GM10847 (cell line): ENCODE data around the gene POU2AF3.

Experiments used
- POLR2A ChIP-seq: IDR thresholded peaks from 2 replicates; pipeline ENCODE4 v1.6.1; 2011; ENCODE audit not compliant: insufficient read length; ENCODE audit errors: extremely low read depth

POU2AF3 gene

DNA sequence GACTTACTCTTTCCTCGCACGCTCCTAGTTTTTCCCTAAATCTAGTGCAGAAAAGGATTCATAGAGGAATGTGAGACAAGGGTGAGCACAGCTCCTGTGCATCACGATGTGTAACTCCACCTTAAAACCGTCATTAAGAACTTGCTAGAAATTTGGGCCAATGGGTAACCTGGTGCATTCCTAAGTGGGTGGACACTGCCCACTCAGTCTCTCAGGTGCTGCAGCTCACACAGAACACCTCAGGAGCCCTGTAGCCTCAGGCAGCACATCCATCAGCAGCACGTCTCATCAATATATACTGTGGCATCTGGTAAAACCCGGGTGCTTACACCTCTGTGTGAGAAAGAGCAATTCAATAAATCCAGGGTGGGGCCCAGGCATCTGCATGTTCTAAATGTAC is 12.4 kb downstream of the POU2AF3 start:
- no peak for TF ChIP-seq POLR2A

DNA sequence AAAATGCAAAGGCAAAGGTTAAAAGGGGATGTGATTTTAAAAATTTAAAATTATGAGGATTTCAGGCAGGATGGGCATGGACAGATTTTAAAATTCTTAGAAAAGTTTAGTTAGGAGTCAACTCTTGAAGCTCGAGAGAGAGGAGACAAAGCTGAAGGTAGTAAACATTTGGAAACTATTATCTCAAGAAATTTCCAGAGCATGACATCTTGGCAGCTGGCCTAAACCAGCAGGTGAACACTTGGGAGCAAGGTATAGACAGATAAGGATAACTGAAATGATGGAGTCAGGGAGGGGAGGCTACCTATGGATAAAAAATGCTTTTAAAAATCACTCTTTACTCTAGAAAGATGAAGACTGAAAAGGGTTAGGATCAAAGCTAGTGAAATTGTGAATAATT is 13.7 kb downstream of the POU2AF3 start:
- no peak for TF ChIP-seq POLR2A

DNA sequence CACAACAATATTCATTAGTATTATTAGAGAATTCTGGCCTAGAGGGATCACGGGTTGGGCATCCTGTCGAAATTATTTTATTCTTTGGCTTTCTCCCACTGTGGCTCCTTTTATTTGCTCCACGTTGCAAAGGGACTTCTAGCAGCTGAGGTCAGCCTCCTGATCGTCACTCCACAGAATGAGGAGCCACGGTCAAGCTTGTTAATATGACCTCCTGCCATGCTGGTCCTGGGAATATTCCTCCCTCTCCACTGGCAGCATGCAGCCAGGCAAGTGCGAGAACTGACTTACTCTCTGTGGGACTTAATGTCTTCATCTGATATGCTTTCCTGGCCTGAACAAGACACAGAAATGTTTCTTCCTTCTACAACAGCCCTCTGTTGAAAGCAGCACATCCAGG is 20.9 kb downstream of the POU2AF3 start:
- TF ChIP-seq POLR2A, result no peak

DNA sequence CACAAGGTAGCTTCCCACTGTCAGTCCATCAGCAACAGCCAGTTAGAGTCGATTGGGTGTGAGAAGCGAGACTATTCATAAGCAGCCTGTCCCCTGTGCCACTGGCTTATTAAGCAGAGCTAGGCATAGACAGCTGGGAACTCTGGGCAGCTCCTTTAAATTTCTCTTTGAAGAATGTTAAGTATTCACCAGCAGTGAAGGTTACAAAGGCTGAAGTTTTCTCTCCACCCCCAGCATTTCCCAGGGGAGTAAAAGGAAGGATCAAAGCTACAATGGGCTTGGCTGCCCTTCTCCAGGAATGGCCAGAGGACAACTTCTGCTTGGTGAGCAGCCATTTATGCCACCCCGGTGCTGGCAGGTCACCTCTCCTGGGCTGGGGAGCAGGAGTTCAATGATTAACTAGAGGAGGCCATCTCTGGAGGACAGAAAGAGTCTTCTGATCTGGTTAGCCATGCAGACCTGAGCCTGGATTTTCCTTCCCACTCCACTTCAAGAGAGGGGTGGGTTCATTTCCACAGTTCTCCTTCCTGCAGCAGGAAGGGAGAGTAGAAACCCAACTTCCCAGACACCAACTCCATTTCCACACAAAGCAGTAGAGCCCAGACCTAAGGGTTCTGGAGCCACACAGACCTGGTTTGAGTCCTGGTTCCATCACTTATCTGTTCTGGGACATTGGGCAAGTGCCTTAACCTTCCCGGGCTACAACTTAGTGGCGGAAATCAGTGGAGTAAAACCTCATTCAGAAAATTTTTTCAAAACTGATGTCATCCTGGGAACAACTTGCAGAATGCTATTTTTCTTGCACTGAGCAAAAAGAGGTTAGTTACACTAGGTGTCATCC is 22.6 kb downstream of the POU2AF3 start:
- no peak for TF ChIP-seq POLR2A

DNA sequence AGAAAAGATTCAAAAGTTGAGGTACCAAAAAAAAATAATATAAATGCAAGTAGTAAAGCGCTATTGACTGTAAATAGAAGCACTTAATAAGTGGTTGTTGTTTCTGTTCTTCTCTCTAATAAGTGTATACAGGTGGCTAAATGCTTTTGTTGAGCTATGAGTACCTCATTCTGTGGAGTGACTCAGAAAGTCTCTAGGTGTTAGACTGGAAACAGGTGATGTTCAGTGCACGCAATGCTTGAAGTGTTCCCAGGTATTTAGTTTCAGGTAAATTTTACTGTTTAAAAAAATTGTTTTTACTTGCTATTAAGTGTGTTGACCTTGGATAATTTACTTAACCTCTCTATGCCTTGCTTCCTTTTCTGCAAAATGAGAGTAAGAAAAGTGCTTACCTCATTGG is 24.2 kb downstream of the POU2AF3 start:
- TF ChIP-seq POLR2A, result no peak

DNA sequence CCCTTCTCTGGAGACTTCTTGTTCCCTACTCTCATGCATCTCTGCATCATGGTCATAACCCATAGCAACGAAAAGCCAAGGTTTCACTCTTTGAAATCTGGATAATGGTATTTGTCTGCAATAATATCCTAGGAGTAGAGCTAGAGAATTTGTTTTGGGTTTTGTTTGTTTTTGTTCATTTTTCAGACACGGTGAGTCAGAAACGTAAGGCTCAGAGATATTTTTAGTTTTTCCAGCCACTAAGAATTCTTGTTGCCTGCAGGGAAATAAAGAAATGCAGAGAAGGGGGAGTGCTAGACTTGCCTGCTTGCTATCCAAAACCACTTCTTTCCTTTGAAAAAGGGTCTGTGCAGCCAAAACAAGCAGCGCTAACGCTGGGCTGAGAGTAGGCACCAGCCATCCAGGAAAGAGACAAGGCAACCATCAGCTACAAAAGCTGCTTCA is 26.0 kb downstream of the POU2AF3 start:
- no peak for TF ChIP-seq POLR2A

DNA sequence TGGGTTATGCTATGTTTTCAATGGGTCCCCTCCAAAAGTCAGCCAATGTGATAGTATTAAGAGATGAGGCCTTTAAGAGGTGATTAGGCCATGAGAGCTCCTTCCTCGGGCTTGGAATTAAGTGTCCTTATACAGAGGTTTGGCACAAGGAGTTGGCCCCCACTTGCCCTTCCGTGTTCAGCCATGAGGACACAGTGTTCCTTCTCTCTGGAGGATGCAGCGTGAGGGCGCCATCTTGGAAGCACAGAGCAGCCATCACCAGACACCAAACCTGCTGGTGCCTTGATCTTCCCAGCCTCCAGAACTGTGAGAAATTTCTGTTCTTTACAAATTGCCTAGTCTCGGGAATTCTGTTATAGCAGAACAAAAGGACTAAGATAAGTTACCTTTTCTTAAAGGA is 26.9 kb downstream of the POU2AF3 start:
- TF ChIP-seq POLR2A, result no peak

DNA sequence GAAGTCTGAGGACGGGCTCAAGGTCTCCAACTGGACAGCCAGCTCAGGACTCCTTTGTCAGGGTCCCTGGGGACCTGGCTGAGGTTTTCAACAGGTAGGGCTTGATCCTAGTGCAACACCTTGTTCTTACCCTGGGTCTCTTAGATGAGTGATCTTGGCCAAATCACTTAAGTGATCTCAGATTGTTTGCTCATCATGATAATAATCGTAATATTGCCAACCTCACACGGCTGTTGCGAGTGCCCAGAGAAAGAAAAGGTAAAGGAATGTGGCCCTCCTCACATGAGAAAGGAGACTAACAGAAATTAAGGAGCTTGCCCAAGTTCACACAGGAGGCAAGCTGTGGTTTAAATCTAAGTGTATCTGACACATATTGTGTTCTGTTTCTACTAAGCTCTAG is 28.5 kb downstream of the POU2AF3 start:
- TF ChIP-seq POLR2A, result no peak

DNA sequence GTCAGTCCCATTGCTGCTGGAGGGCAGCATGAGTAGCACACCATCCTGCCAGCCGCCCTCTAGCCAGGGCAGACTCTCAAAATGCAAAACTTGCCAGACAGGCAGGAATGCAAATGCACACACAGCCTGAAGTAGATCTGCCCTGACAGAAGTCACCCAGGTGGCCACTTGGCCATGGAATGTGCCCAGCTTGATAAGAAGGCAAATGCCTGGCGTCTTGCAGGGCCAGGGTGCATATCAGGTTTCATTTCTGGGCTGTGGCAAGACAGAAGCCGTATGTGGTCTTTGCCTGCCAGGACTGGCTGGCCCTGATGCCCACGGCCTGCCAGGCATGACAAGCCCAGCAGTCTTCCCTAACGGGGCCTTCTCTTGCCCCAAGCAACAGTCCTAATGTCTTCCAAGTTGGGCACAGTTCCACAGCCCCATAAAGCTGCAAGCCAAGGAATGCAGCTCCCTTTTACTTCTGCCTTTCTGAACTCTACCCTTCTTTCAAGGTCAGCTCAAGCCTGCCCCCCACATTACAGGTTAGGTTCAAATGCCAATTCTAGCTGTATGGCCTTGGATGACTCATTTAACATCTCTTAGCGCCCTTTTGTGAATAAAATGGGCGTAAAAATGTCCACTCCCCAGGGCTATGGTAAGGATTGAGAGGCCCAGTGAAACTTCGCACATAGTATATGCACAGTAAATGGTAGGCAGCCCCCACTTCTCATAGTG is 29.7 kb downstream of the POU2AF3 start:
- no peak for TF ChIP-seq POLR2A

DNA sequence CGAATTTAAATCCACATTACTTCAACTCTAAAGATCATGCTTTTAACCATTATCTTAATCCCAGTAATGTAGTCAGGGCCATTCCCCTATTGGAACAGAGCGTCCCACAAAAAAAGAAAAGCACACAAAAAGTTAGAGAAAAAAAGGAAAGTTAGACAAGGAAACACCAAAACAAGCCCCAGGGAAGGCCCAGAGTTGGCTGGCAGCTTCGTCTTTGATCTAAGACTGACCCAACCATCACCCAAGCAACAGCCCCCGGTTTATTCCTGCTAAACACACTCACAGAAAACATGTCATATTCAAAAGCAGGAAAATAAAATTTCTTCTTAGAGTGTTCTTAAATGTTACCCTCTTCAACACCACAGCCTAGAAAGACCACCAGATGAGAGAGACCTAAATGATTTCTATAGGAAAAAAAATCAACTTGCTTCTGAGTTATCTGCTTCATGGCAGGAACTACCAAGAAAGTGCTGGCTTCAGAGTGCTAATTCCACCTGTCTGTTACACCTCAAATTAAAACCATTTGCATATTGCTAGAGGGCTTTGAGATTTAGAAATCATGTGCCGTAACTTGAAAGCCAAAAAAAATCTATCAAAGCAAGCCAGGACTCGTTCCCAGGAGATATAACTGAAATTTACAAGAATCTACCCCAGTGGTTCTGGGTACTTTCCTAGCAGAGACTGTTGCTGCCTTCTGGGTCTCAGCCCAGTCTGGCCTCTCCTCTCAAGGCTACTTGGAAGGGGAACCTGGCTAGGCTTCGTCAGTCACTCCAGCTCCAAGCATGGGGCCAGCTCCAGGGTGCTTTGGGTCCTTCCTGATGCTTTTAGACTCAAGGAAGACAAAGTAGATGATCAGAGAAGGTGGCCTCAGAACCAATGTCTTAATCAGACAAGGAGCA is 31.2 kb downstream of the POU2AF3 start:
- TF ChIP-seq POLR2A, result no peak

DNA sequence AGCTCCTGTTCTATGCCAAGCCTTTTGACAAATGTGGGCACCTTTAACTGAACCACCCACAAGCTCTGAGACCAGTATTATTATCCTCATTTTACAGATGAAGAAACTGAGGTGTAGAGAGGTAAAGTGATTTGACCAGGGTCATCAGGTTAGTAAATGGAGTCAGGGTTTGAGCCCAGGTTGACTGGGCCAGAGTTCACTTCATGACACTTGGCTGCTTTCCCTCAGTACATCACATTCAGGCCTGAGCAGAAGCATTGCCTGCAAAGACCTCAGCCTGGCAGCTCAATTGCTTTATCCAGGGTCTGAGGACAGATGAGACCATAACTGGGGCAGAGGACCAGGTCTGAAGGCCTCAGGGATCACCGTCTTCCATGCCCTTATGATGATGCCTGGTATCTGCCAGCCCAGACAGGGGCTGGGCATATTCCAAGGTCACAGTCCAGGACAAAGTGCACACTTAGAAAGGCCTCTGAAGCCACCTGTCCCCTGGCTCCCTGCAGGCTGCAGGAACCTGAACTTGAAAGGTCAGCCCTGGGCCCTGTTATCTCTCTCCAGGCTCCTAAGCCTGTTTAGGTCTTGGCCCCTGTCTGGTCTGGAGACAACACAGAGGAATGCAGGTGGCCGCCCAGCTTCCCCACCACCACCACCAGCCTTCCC is 32.0 kb downstream of the POU2AF3 start:
- no peak for TF ChIP-seq POLR2A

DNA sequence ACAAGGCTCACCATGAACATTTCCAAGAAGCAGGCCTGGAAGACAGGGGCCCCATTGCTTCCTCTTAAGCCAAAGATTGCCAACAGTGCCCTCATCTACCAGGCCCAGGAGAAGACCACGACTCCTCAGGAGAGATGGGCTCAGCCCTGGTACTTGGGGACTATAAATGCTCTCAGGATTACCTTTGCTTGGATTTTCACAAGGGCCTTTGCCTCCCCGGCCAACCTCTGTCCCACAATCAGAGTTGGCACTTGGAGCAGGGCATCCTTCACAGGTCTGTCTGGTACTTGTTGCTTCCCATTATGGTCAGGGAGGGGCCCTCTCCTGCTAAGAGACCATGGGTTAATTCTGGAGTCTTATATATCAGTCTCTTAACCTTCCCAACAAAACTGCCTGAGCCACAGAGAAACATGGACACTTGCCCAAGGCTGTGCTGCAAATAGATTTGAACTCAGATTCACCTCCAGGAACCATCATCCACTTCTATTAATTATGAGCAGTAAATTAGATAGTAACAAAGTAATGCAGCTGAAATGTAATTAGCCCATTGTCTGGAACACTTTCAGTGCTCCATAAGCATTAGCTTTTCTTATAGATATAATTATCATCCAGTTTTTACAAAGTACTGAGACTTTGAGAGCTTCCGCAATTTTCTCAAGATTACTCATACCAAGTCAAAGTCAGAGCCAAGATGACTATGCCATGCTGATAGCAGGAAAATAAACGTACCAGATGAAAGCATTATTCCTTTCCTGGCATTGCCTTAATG is 33.5 kb downstream of the POU2AF3 start:
- TF ChIP-seq POLR2A, result no peak

DNA sequence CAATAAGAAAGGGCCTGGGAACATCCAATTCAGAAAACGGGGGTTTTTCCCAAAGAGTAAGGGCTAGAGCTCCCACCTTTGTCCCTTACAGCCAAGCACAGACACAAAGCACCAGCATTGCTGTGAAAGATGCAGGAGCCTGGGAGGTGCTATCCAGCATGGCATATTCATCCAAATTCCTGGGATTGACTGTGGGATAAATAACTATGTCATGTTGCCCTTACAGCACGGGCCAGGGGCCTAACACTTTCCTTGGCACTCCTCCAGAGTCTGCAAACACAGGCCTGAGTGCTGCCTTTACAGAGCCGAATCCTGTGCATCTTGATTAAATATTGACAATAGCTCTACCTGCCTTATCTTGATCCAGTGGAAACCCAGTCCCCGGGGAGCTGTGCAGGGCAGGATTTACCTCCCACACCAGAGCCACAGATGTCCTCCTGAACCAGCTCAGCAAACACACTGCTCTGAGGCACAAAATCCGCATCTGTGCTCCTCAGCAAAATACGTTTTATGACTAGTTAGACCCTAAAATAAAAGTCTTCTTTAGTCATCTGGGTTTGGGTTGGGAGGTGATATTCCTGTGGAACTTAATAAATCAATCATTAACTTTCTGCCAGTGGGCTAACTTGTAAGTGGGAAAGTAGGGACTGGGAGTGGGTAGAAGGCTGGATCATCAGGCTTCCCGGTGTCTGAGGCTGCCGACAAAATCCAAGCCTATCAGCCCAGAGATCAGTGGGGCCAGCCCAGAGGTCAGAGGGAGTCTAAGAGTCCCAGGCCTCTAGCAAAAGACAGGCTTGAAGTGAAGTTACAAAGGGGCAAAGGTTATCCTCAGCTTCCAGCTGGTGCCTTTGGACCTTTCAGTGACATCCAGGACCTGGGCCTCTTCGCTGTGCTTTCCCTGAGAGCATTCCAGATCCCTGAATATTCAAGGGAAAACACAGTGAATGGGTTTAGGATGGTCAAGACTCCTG is 36.5 kb downstream of the POU2AF3 start:
- no peak for TF ChIP-seq POLR2A
